GM21619 (cell line): ENCODE data around the gene IGSF21.
"Not testable (repeated sequence)": the region's sequence is repeated elsewhere in the genome, so short reads cannot be mapped to it uniquely, and the experiment has no call there.

Source experiments
- ATAC-seq: cut with Tn5 transposase; IDR thresholded peaks from one replicate; pipeline ENCODE4 v1.9.1; 2021; ENCODE audit not compliant: unreplicated experiment

IGSF21 gene

DNA sequence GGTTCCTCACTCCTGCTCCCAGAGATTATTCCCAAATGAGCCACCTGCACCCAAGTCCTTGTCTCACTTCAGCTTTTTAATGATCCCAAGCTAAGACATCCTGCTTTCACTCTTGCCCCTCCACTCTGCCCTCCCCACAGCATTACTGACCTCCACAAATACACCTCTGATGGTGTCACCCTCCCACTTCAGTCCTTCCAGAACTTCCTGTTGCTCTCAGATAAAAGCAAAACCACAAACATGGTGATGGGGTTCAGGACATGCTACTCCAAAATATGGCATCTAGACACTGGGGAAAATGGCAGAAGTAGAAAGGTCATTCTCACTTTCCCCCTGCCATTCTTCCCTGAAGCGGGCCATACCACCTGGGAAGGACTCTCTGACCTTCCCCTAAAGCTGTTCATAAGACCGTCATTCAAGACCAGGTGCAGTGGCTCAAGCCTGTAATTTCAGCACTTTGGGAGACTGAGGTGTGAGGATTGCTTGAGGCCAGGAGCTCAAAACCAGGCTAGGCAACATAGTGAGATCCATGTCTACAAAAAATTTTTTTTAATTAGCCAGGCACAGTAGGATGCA lies 307.4 kb downstream of the IGSF21 start:
- ATAC-seq, result no peak

DNA sequence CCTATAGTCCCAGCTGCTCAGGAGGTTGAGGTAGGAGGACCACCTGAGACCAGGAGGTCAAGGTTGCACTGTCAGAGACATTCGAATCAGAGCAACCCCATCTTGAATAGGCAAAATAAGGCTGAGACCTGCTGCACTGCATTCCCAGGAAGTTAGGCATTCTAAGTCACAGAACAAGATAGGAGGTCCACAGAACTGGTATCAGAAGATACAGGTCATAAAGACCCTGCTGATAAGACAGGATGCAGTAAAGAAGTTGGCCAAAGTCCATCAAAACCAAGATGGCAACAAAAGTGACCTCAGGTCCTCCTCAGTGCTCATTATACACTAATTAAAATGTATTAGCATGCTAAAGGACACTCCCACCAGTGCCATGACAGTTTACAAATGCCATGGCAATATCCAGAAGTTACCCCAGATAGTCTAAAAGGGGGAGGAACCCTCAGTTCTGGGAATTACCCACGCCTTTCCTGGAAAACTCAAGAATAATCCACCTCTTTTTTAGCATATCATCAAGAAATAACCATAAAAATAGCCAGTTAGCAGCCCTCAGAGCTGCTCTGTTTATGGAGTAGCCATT lies 307.9 kb downstream of the IGSF21 start:
- ATAC-seq, result no peak

DNA sequence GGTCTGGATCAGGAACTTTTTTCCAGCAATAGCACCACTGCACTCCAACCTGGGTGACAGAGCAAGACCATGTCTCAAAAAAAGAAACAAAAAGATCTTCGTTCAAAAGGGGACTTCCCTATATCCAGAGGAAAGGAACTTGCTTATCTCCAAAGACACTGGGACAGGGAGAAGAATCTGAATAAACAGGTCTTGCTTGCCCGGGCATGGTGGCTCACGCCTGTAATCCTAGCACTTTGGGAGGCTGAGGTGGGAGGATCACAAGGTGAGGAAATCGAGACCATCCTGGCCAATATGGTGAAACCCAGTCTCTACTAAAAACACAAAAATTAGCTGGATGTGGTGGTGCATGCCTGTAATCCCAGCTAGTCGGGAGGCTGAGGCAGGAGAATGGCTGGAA lies 308.5 kb downstream of the IGSF21 start:
- not testable (repeated sequence) for ATAC-seq

- no peak for ATAC-seq
Observed at GRCh38 chr1:18417316-18418269, 310.0 kb downstream of the IGSF21 start.

- no peak for ATAC-seq
Observed at GRCh38 chr1:18419113-18419844, 311.7 kb downstream of the IGSF21 start.

GRCh38 chr1:18419845-18420184 lies 312.2 kb downstream of the IGSF21 start:
- ATAC-seq, result no peak

- no peak for ATAC-seq
Observed at GRCh38 chr1:18422076-18422777, 314.6 kb downstream of the IGSF21 start.

GRCh38 chr1:18422954-18423353 lies 315.4 kb downstream of the IGSF21 start:
- ATAC-seq, result no peak

- ATAC-seq, result no peak
Observed at GRCh38 chr1:18426580-18426979, 319.0 kb downstream of the IGSF21 start.
